SIG-M5 (cell line): ENCODE data around the gene RASL10A.

Experiments used
- DNase-seq: peaks from one replicate; lab custom pipeline; 2025; lab: John Stamatoyannopoulos, UW

Gene RASL10A

DNA sequence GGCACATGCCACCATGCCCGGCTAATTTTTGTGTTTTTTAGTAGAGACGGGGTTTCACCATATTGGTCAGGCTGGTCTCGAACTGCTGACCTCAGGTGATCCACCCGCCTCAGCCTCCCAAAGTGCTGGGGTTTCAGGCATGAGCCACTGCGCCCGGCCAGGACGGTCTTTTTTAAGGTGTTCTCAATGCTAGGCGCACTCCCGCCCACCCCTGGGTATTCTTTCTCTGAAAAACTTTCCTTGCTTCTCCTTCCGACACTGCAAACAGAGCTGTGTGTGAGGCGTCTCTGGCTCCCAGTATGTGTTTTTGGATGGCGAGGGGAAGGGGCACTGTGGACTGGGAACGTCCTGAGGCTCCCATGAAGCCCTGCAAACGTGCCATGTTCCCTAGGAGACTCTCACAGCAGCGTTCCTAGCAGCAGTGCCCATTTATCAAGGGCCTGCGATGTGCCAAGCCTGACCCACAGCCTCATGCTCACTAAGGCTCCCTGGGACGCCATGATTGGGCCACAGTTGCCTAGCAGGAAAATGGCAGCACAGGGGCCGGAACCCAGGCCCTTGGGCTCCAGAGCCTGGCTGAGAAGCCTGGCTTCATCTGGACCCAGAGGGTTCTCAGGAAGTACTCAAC, 2.4 kb upstream of the RASL10A start:
- DNase-seq: no peak

DNA sequence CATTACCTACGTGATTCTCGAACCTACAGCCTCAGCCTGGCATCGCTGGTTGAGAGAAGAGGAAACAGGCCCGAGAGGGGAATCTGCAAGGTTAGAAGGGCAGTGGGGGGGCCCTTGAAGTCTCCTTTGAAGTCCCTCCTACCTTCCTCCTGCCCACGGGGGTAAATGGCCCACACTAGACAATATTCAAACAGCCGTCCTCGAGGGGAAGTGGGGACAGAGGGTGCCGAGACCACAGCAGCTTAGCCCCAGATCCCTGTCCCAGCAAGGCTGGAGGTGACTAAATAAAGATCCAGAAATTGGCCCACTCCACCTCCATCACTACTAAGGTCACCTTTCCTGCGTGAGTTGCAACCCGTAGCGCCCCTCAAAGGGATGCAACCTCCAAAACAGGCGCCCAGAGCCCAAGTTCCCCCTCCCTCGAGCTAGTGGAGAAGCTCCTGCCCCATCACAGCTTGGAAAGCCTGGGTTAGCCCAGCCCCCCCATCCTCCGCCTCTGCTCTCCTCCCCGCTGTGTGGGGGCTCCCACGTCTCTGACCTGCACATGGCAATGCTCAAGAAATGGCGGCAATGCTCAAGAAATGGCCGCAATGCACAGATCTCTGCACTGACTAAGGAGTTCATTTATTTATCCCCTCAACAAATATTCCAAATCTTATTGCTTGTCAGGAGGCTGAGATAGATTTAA, 788 bp upstream of the RASL10A start:
- DNase-seq: no peak

DNA sequence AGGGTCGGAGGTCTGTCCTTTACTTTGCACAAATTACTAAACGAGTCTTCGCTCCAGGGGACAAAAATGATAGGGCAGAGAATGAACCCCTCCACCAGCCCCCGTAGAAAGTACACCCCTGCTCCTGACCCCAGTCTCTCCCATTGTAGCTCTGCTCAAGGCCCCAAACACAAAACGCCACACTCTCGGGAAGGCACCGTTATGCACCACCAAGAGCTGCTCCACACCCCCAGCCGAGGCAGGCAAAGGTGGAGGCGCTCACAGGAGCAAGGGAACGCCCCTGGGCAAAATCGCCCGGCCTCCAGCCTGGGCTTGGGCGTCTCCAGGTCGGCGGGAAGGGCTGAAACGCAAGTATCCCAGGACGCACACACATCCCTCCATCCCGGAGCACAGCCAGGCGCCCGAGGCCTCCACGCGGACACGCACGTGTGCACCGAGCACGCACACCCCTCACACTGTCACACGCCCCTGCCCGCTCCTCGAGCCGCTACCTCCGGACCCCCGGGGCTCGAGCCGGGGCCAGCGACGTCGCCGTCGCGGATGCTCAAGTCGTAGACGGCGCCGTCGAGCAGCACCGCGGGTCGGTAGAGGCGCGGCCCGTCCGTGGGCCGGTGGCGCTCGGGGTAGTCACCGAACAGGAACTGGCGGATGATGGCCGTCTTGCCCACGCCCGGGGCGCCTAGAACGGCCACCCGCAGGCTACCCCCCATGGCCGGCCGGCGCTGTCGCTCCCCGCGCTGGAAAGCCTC, 786 bp downstream of the RASL10A start:
- DNase-seq: no peak

DNA sequence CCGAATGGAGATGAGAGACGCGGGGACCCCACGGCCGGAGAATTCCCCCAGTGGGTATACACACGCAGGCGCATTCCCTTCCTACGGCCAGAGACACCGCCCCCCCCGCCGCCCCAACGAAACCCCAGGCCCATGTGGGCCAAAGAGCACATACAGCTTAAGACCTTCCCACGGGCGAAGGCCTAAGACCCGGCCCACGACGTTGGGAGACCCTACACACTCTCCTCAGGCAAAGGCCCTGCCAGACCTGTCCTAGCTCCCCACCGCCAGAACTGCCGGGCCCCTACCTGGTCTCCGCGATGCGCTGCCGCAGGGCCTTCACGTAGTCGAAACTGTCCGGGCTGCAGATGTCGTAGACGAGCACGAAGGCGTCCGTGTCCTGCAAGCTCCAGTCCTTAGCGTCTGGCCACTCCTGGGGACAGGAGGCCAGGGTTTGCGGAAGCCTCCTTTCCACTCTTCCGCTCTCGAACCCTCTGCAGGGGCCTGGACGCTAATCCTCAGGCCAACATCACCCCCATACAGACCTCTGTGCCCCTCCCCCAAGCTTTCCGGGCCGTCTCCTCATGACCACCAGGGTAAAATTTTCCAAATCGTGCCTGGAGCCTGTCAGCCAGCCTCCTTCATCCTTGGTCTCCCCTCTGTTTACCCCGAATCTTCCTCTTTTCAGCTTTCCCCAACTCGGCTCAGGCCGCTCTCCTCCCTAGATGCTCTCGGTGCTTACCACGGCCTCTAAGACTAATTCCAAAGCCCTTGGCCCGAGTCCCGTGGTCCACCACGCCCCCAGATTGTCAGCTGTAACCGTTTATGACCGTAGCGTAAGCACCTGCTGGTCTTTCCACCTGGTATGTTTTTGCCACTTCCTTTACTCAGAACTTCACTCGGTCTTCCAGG, 1.7 kb downstream of the RASL10A start:
- no peak for DNase-seq

DNA sequence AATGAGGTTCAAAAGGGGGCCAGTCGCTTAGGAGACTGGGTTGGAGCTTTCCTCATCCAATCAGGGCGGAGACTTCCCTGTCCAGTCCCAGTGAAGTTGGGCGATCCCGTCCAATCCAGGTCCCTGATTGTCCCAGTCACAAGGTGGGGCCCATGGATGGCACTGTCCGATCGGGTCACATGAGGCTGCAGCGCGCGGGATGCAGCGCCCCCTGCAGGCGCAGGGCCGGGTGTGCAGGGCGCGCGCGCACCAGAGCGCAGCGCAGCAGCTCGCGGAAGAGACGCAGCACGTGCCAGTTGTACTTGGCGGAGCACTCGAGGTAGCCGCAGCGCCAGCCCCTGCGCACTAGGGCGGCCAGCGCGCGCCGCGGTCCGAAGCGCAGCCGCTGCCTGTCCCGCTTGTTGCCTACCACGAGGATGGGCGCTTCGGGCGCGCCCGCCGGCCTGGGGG, 2.3 kb downstream of the RASL10A start:
- no peak for DNase-seq

DNA sequence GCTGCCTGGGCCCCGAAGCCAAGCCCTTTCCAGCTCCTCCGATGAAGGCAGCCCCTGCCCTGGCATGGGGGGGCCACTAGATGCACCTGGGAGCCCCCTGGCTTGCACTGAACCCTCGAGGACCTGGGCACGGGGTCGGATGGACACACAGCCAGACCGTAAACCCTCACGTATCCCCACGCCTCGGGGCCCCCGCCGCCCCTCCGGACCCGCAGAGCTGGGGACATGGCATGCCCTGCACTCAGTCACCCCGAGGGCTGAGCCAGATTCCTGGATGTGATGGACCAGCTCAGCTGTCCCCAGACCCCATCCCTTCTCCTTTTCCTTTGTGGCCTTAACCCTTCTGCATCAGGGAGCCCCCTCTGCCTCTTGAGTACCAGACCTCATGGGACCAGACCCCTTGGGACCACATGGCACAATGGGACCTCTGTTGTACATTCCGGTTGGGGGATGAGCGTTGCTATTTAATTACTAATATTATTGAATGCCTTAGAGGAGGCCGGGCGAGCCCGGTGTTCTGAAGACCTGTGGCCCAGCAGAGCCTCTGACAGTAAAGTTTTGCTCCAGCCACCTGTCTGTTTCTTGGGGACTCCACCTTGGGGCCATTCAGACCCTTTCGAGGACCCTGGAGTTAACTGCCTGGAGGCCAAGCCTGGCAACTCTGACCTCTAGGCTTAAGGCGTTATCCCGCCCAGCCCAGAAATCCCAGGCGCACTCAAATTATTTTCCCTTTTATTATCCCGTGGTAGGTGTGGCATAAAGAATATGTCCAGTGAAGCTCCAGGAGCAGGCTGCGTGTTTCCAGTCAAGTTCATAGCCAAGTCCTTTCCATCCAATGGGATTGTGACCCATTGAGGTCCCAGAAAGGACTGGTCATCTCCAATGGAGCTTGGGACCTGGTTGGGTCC, 3.0 kb downstream of the RASL10A start:
- DNase-seq: no peak

DNA sequence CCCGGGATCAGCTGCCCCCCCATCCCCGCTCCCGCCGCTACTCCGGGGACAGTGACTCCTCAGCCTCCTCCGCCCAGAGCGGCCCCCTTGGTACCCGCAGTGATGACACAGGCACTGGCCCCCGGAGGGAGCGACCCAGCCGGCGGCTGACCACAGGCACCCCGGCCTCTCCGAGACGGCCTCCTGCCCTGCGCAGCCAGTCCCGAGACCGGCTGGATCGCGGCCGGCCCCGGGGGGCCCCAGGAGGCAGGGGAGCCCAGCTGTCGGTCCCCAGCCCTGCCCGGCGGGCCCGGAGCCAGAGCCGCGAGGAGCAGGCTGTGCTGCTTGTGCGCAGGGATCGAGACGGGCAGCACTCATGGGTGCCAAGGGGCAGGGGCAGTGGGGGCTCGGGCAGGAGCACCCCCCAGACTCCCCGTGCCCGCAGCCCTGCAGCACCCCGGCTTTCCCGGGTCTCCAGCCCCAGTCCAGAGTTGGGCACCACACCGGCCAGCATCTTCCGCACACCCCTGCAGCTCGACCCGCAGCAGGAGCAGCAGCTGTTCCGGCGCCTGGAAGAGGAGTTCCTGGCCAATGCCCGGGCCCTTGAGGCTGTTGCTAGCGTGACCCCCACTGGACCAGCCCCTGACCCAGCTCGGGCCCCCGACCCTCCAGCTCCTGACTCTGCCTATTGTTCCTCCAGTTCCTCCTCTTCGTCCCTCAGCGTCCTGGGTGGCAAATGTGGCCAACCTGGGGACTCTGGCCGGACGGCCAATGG, 3.9 kb downstream of the RASL10A start:
- no peak for DNase-seq

DNA sequence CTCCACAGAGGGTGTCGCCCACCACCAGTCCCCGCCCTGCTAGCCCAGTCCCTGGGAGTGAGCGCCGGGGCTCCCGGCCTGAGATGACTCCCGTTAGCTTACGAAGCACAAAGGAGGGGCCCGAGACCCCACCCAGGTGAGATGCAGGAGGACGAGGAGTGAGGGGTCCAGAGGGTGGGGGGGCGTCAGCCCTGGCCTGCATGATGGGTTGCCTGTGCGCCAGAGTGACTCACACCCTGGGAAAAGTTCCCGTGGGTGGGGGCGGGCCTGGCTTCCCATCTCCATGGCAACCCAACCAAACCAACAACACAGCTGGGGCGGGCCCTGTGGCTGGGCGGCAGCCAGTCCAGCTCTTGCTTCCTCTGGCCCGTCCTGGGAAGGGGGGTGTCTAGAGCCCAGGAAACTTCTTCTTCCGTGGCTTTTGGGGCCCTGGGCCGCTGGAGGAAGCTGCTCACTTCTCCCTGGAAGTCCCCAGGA, 4.6 kb downstream of the RASL10A start:
- DNase-seq: no peak

DNA sequence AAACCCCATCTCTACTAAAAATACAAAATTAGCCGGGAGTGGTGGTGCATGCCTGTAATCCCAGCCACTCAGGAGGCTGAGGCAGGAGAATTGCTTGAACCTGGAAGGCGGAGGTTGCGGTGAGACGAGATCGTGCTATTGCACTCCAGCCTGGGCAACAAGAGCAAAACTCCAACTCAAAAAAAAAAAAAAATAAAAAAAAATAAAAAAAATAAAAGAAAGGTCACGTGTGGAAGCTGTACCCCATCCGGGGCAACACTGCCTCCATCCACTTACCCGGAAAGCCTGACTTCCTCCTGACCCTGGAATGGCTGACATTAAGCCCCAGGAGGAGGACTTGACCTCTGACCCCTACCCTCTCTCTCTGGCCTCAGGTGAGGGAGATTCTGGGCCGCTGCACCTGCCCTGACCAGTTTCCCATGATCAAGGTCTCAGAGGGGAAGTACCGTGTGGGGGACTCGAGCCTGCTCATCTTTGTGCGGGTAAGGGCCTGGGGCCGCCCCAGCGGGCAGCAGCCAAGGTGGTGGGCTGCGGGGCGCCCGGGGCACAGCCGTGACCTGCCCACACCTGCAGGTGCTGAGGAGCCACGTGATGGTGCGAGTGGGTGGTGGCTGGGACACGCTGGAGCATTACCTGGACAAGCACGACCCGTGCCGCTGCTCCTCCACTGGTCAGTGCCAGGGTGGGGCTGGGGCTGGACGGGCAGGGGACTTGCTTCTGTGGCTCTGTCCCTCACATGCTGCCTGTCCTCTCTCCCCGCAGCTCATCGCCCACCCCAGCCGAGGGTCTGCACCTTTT, 5.2 kb downstream of the RASL10A start:
- DNase-seq: no peak

DNA sequence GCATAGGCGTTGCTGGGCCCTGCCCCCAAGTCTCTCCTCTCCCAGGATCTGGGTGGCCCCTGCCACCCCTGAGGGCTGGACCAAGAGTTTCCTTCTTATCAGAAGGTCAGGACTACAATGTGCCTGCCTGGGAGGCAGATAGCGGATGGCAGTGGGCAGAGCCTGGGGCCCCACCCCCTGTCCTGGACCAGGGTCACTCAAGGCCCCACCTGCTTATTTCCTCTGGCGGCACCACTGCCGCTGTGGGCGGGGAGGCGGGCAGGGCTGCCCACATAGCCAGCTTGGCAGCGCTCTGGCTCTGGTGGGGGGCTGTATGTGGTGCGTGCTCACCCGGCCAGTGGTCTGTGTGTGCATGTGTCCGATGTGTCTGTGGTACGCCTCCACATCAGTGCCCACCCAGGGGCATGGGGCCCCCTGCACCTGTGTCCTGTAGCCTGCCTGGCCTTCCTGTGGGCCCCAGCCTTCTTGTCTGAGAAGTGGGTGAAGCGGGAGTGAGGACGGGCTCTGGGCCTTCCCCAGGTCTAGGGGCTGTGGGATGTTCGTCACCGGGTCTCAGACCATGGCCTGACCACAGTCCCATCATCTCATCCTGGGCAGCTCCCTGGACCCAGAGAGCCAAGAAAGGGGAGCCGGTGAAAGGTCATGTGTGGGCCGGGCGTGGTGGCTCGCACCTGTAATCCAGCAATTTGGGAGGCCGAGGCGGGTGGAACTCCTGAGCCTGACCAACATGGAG, 6.0 kb downstream of the RASL10A start:
- DNase-seq: no peak

DNA sequence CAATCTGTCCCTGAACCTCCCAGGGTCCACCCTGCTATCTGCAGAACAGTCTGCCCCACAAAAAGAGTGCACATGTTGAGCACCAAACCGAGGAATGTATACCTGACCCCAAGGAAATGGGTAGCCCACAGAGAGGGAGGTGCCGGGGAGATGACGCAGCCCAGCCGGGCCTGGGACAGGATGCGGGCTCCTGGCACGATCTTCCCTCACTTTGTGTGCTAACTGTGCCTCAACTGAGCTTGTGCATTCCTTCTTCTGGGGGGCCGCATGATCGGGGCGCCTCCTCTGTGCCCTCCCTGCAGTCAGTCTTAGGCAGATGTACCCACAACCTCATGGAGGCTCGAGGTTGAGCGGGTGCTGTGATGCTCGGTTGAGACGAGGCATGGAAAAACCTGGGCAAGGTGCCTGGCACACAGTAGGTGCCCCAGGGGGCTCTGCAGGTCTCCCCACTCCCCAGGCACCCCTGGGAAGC, 6.7 kb downstream of the RASL10A start:
- DNase-seq: no peak

DNA sequence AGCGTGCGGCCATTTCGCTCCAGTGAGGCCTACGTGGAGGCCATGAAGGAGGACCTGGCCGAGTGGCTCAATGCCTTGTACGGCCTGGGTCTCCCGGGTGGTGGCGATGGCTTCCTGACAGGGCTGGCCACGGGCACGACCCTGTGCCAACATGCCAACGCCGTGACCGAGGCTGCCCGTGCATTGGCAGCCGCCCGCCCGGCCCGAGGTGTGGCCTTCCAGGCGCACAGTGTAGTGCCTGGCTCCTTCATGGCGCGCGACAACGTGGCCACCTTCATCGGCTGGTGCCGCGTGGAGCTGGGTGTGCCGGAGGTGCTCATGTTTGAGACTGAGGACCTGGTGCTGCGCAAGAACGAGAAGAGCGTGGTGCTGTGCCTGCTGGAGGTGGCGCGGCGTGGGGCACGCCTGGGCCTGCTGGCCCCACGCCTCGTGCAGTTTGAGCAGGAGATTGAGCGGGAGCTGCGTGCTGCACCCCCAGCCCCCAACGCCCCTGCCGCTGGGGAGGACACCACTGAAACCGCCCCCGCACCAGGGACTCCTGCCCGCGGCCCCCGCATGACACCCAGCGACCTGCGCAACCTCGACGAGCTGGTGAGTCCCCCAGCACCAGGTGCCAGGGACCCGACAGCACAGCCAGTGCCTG, 7.2 kb downstream of the RASL10A start:
- no peak for DNase-seq

DNA sequence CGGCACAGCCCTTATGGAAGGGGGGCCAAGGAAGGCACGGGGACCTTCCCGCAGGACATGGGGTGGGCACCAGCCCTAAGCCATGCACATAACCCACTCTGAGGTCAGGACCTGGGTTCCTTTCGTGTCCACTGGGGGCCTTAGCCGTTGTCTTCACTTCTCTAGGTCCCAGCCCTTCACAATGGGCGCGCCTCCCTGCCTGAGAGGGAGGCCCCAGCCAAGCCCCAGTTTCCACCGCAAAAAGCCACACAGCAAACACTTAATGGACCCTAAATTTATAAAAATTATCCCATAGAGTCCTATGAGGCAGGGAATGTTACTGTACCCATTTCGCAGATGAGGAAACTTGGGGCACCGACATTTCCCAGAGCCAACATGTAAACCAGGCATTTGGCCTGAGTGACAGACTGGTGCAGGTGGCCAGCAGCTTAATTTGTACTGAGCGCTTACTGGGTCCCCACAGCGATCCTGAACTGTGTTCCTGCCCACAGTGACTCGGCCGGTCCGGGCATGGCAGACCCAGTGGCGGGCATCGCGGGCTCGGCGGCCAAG, 7.8 kb downstream of the RASL10A start:
- DNase-seq: no peak

DNA sequence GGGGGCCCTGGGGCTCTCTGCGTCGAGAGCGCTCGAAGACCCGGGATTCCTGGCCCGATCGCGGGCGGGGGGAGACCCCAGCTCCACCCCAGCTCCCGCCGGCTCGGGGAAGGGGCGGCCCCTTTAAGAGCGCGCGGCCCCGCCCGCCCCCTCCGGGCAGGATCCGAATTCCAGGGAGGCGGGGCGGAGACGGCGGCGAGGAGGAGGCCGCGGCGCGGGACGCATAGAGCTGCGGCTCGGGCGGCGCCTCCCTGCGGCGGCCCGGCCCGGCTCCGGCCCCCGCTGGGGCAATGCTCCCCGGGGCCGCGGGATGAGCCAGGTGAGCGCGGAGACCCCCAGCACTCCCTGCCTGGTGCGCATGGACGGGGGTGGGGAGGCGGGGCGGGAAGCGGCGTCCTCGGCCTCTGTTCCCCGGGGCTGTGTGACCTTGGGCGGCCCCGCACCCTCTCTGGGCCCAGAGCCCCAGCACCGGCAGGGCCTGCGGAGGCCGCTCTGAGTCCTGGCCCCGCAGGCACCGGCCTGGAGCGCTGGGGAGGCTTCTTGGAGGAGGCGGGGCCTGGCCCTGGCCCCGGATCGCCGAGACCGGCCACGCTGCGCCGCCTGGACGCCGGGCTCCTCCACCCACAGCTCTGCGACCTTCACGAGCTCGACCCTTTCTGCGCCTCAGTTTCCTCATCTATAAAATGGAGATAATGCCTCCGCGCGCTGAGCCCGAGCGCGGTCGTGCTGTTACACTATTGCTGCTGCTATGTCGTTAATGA, 8.5 kb downstream of the RASL10A start:
- no peak for DNase-seq

DNA sequence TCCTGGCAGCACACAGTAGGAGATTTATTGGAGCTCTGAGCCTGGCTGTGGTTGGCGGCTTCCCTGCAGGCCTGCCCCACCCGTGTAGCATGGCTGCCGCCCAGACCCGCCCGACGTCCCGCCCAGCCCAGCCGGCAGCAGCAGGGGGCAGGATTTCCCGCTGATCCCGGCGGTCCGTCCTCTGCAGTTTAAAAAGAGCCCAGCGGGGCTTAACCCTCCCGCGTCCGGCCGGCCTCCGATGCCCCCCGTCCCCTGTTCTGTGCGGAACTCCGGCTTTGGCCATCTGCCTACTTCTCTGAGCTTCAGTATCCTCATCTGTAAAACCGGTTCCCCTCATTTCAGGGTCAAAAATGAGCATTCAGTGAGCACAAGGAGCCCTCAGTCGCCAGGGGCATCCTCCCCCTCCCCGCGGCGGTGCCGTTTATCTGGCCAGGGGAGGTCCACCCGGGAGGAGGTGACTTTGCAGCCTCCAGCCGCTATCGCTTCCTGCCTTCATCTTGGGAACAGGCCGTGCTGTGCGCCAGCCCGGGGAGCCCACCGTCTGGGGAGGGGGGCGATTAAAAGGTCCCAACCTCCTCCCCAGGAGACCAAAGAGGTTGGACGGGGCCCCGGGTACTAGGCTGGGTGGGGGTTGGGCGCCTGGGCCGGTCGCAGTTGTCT, 9.2 kb downstream of the RASL10A start, which contains the start of gene GAS2L1:
TSS of gene GAS2L1 (plus strand) at position 476 of the 660 bp plus-strand sequence. CDS start 1,456 bp downstream, outside the sequence.
- no peak for DNase-seq

DNA sequence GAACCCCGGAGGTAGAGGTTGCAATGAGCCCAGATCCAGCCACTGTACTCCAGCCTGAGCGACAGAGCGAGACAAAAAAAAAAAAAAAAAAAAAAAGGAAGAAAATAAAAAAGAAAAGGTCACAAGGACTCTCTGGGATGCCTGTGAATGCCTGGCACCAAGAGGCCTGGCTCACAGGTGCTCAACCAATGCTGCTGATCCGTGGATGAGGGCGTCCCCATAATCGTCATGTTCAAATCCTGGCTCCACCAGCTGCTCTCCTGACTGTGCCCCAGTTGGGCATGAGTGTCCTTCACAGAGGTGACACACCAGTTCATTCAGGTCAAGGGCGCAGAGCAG, 9.7 kb downstream of the RASL10A start:
- DNase-seq: no peak
